ENCODE data around the gene PLP1. TPM values are rescaled to one million over a fixed set of nuclear protein-coding genes. Genes with fewer than 3 reads are reported as not detected.

PLP1 gene
- total and polyA plus RNA-seq, 2 of the 8 experiments (the other 6 are each of a cell fraction or from before 2014, with no cell fraction given) = 49.2 to 218 TPM

GRCh38 chrX:103791826-103792485 lies 15.3 kb downstream of the PLP1 start (continued):
- no peak for TF ChIP-seq SIRT6 (IDR thresholded peaks at IDR 0.05; ENCODE audit: low read length)
- TF ChIP-seq CTBP2 (IDR thresholded peaks at IDR 0.05; ENCODE audit: borderline replicate concordance, insufficient read depth, insufficient read length, low read length) = no peak
- no peak for TF ChIP-seq KDM4A (IDR thresholded peaks at IDR 0.05; ENCODE audit: low read depth, low read length, severe bottlenecking)
- TF ChIP-seq NRF1 (IDR thresholded peaks at IDR 0.05; ENCODE audit: low read depth, low read length) = no peak
- TF ChIP-seq TEAD4 (IDR thresholded peaks at IDR 0.05; ENCODE audit: low read depth, low read length) = no peak
